Body of pancreas (tissue), 4 donors: ENCODE results near the gene HDAC2. TPM values are rescaled to one million over a fixed set of nuclear protein-coding genes. Genes with fewer than 3 reads are reported as not detected.

Experiments used
- ATAC-seq: fragments of 150-250 bp; one replicate; pipeline ENCODE4 v1.9.1; 2016
- DNase-seq, 4 donors: peaks; one replicate each; pipeline ENCODE4 v3.0.0-alpha.2; 2019
- H3K27ac ChIP-seq, 4 donors: fragments of 200-600 bp; sonication (generic); 1 replicate in 3 of 4; 2 replicates in 1 of 4; pipeline versions ENCODE4 v1.5.1 to v1.6.1; 2016 to 2019; ENCODE audit warnings: mild to moderate bottlenecking in 1 of 4, mixed read lengths in 1 of 4, moderate library complexity in 1 of 4
- H3K27me3 ChIP-seq, 2 donors: fragments of 200-600 bp; sonication (generic); one replicate each; pipeline ENCODE4 v1.6.0; 2016; ENCODE audit warnings: mild to moderate bottlenecking in 1 of 2
- H3K36me3 ChIP-seq, 2 donors: fragments of 200-600 bp; sonication (generic); replicated peaks in 1 of 2; 2 replicates each; pipeline ENCODE4 v1.5.1; 2016; ENCODE audit warnings: low read depth in 2 of 2; ENCODE audit not compliant: insufficient read depth in 1 of 2
- H3K4me1 ChIP-seq: fragments of 200-600 bp; sonication (generic); one replicate; pipeline ENCODE4 v1.6.0; 2016
- H3K4me3 ChIP-seq, 2 donors: fragments of 200-600 bp; sonication (generic); 1 replicate in 1 of 2; 2 replicates in 1 of 2; pipeline ENCODE4 v1.5.1; 2016 to 2019
- H3K9me3 ChIP-seq, 3 donors: fragments of 200-600 bp; sonication (generic); 1 replicate in 2 of 3; 2 replicates in 1 of 3; pipeline ENCODE4 v1.5.1; 2016
- POLR2A ChIP-seq, 3 donors: fragments of 450-650 bp; IDR thresholded peaks; one replicate each; pipeline ENCODE4 v1.6.1; 2016; ENCODE audit warnings: antibody characterized with exemption in 3 of 3, mild to moderate bottlenecking in 2 of 3
- WGBS, 2 donors: methylation state at CpG; one replicate each; pipeline ENCODE4 v1.1.5; 2017; 5-methylcytosine and 5-hydroxymethylcytosine counted together
- intact Hi-C: fragments of 100-400 bp; cut with DNase I; formaldehyde crosslinking; loops from one replicate; pipeline ENCODE4 v1.15.1; 2023
- total RNA-seq, 2 donors: library from RNA; depleted of rRNA; stranded (reverse); fragments of >200 nt; gene quantifications; one replicate each; pipeline ENCODE4 v1.1.0, GENCODE V29; 2016
- TF ChIP-seq, protein P1 (sequence below), 7 experiments: fragments of 450-650 bp in 4 of 7; fragments of 200-600 bp in 3 of 7; sonication (generic) in 3 of 7; IDR thresholded peaks; one replicate each; pipeline ENCODE4 v1.5.1; 2016 to 2019; ENCODE audit warnings: antibody characterized with exemption in 7 of 7

HDAC2 gene
- total RNA-seq, 2 donors from 2014 or later, result 31.3 to 35.3 TPM

DNA sequence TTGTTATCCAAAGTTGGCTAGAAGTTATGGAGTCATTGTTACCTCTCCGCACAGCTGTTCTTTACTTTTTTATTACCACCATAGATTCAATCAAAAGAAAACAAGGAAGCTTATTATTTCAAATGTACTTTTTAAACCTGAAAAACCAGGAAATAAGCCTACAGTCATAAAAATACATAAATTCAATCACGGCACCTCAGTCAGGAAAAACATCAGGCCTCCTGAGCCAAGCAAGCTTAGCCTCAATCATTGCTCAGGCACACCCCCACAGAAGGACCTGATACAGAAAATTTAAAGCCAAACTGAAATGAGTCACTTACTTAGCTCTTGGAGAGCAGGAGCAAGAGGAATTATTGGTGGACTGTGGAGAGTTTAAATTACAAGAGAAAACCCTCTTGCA is 69.5 kb downstream of the HDAC2 start:
- 91 to 93% methylated on average over 2 of the region's 2 CpGs for WGBS, 2 donors
- no peak for ATAC-seq
- DNase-seq, result no peak

DNA sequence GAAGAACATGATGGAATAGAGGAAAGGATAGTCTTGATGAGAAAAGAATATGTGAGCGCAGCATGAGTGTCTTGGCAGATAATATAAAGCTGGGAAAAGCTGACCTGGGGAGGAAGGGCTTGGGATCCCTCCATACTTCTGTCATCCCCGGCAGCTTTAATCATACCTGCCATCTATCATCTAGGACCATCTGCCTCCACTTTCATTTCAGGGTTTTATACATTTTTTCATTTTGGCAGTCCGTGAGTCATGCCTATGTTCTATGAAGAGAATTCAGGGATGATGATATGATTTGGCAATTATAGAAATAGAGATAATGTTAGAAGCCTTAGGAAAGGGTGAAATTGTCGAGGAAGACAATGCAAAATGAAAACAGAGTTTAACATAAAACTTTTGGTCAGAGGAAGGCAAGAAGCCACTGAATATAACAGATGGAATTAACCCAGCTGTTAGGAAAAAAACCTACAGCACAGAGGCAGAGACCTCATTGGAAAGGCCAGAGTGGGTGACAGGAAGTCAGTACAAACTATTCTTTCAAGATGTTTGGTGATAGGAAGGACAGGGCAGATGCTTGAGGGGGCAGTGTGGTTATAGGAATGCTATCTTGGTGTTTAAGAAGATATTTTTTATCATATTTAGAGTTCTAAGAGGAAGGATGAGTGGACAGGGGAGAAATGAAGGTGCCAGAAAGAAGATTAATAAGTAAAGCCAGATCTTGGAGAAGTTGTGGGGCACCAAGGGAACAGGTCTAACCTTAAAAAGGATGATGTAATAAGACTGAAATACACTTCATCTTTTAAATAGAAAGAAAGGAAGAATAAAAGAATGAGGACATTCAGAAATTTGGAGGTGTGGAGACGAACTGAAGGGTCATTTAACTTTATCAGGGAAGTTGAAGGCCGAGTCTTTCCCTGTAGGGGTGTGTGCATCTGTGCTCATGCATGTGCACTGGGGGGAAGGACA is 76.0 kb downstream of the HDAC2 start:
- DNase-seq (no peak), ATAC-seq (no peak)
- Histone ChIP-seq H3K9me3 (no peaks in the 10 kb centered on the region), H3K4me3 (no peak overlapping the region), H3K27ac (no peak overlapping the region), H3K4me1 (no peaks in the 10 kb centered on the region), H3K27me3 (no peaks in the 10 kb centered on the region), H3K36me3 (no peaks in the 10 kb centered on the region)
- 65 to 69% methylated on average over 6 of the region's 6 CpGs for WGBS, 2 donors
- intact Hi-C loops, result no loop called here
- TF ChIP-seq POLR2A (IDR thresholded peaks at IDR 0.05), result no peak
- TF ChIP-seq, protein P1, sequence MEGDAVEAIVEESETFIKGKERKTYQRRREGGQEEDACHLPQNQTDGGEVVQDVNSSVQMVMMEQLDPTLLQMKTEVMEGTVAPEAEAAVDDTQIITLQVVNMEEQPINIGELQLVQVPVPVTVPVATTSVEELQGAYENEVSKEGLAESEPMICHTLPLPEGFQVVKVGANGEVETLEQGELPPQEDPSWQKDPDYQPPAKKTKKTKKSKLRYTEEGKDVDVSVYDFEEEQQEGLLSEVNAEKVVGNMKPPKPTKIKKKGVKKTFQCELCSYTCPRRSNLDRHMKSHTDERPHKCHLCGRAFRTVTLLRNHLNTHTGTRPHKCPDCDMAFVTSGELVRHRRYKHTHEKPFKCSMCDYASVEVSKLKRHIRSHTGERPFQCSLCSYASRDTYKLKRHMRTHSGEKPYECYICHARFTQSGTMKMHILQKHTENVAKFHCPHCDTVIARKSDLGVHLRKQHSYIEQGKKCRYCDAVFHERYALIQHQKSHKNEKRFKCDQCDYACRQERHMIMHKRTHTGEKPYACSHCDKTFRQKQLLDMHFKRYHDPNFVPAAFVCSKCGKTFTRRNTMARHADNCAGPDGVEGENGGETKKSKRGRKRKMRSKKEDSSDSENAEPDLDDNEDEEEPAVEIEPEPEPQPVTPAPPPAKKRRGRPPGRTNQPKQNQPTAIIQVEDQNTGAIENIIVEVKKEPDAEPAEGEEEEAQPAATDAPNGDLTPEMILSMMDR (IDR thresholded peaks at IDR 0.05), result no peak

More for the DNA sequence above, 69.5 kb downstream of the HDAC2 start:
- Histone ChIP-seq H3K4me1 (no peaks in the 10 kb centered on the region), H3K27ac (no peak overlapping the region), H3K9me3 (no peaks in the 10 kb centered on the region), H3K36me3 (no peaks in the 10 kb centered on the region), H3K27me3 (no peaks in the 10 kb centered on the region), H3K4me3 (no peak overlapping the region)
- no peak for TF ChIP-seq POLR2A (IDR thresholded peaks at IDR 0.05)
- TF ChIP-seq, protein P1 (IDR thresholded peaks at IDR 0.05), result no peak
- intact Hi-C loops, result no loop called here

DNA sequence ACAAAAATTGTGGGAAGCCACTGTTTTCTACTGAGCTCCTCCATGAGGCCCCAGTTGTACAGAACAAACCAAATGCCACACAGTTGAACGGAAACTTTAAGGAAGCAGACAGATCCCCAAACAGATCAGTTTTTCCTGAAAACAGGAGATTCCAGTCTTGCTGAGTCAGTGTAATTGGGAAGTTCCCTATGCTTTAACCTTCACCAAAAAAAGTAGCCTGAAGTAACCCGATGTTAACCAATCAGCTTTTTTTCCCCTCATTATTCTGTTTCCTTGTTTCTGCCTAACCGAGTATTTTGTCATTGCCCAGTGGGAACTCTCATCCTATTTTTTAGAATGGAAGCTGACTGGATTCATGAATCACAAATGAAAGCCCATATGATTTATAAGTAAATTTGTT is 77.1 kb downstream of the HDAC2 start:
- DNase-seq (no peak), ATAC-seq (no peak)
- TF ChIP-seq, protein P1 (IDR thresholded peaks at IDR 0.05), result no peak
- TF ChIP-seq POLR2A (IDR thresholded peaks at IDR 0.05), result no peak
- 71 to 92% methylated on average over 3 of the region's 3 CpGs for WGBS, 2 donors
- intact Hi-C loops, result no loop called here
- Histone ChIP-seq H3K27me3 (no peaks in the 10 kb centered on the region), H3K27ac (no peak overlapping the region), H3K4me1 (no peaks in the 10 kb centered on the region), H3K4me3 (no peak overlapping the region), H3K36me3 (no peaks in the 10 kb centered on the region), H3K9me3 (no peaks in the 10 kb centered on the region)

DNA sequence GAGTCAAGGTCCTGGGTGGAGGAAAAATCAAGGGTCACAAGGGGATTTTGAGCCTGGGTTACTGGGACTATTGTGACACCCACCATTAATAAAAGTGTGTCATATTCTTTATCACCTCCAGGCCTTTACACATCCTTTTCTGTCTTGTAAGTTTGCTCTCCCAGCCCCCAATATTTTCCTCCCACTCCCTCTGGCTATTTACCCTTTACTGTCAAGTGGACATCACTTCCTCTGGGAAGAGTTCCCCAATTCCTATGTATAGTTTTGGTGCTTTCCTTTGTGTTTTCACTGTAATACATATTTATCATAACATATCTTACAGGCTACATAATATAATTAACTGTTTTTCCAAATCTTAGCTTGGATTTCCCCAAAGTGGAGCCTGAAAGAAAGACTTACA is 77.5 kb downstream of the HDAC2 start:
- DNase-seq, result no peak
- no peaks in the 10 kb centered on the region for H3K36me3 ChIP-seq
- no peaks in the 10 kb centered on the region for H3K4me1 ChIP-seq
- H3K27me3 ChIP-seq, result no peaks in the 10 kb centered on the region
- TF ChIP-seq POLR2A (IDR thresholded peaks at IDR 0.05), result no peak
- TF ChIP-seq, protein P1 (IDR thresholded peaks at IDR 0.05), result no peak
- no peak overlapping the region for H3K4me3 ChIP-seq
- intact Hi-C loops, result no loop called here
- no peaks in the 10 kb centered on the region for H3K9me3 ChIP-seq
- ATAC-seq, result no peak
- H3K27ac ChIP-seq, result no peak overlapping the region
